ENCODE measurements around the gene CCDC97.

The CCDC97 gene

GRCh38 chr19:41320185-41320518, 10.2 kb downstream of the CCDC97 start:
- Histone ChIP-seq H3K27ac (no peak overlapping the region), H3K9ac (no peak overlapping the region), H3K4me2 (no peak overlapping the region), H2AFZ (ENCODE audit: low read depth) (no peak overlapping the region), H3K79me2 (ENCODE audit: insufficient read depth, low read depth) (peaks cover 10% of the 10 kb centered on the region; the same call in 1 of the 2 replicates), H3K36me3 (ENCODE audit: insufficient read depth) (peaks cover 10% of the 10 kb centered on the region; the same call in 1 of the 2 replicates), H4K20me1 (ENCODE audit: insufficient read depth) (no peaks in the 10 kb centered on the region), H3K27me3 (ENCODE audit: insufficient read depth, low read depth) (no peaks in the 10 kb centered on the region), H3K4me3 (IDR thresholded peaks at IDR 0.05; ENCODE audit: insufficient read depth, low read depth, low read length) (no peak overlapping the region), H3K4me1 (ENCODE audit: low read depth, poor library complexity, severe bottlenecking) (no peaks in the 10 kb centered on the region)
- TF ChIP-seq, protein P1, sequence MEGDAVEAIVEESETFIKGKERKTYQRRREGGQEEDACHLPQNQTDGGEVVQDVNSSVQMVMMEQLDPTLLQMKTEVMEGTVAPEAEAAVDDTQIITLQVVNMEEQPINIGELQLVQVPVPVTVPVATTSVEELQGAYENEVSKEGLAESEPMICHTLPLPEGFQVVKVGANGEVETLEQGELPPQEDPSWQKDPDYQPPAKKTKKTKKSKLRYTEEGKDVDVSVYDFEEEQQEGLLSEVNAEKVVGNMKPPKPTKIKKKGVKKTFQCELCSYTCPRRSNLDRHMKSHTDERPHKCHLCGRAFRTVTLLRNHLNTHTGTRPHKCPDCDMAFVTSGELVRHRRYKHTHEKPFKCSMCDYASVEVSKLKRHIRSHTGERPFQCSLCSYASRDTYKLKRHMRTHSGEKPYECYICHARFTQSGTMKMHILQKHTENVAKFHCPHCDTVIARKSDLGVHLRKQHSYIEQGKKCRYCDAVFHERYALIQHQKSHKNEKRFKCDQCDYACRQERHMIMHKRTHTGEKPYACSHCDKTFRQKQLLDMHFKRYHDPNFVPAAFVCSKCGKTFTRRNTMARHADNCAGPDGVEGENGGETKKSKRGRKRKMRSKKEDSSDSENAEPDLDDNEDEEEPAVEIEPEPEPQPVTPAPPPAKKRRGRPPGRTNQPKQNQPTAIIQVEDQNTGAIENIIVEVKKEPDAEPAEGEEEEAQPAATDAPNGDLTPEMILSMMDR (conservative IDR thresholded peaks at IDR 0.05; ENCODE audit: low read depth, low read length), result no peak

DNA sequence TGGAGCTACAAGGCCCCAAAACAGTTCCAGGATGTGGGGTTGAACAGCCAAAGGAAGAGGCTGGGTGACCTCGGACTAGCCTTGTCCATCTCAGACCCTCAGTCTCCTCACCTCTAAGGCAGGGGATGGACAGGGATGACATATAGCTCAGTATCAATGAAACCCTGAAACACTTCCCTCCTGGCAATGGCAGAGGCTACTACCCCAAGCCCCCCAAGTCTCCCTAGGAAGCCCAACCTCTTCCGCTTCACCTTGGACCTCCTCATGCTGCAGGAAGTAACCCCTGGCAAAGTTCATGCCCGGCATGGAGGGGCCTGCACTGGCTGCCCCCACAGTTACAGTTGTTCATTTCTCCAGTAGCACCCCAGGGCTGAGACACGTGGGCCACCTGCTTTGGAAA, 10.6 kb downstream of the CCDC97 start:
- TF ChIP-seq, protein P1 (conservative IDR thresholded peaks at IDR 0.05; ENCODE audit: low read depth, low read length), result no peak
- peaks cover 10% of the 10 kb centered on the region; the same call in 1 of the 2 replicates for H3K36me3 ChIP-seq (ENCODE audit: insufficient read depth)
- H3K27ac ChIP-seq, result no peak overlapping the region
- no peak overlapping the region for H2AFZ ChIP-seq (ENCODE audit: low read depth)
- H3K9ac ChIP-seq, result no peak overlapping the region
- no peak overlapping the region for H3K4me2 ChIP-seq
- peaks cover 6% of the 10 kb centered on the region; the same call in 1 of the 2 replicates for H3K79me2 ChIP-seq (ENCODE audit: insufficient read depth, low read depth)
- H3K4me1 ChIP-seq (ENCODE audit: low read depth, poor library complexity, severe bottlenecking), result peaks cover under 1% of the 10 kb centered on the region
- H3K4me3 ChIP-seq (IDR thresholded peaks at IDR 0.05; ENCODE audit: insufficient read depth, low read depth, low read length), result no peak overlapping the region
- H4K20me1 ChIP-seq (ENCODE audit: insufficient read depth), result no peaks in the 10 kb centered on the region
- no peaks in the 10 kb centered on the region for H3K27me3 ChIP-seq (ENCODE audit: insufficient read depth, low read depth)

DNA sequence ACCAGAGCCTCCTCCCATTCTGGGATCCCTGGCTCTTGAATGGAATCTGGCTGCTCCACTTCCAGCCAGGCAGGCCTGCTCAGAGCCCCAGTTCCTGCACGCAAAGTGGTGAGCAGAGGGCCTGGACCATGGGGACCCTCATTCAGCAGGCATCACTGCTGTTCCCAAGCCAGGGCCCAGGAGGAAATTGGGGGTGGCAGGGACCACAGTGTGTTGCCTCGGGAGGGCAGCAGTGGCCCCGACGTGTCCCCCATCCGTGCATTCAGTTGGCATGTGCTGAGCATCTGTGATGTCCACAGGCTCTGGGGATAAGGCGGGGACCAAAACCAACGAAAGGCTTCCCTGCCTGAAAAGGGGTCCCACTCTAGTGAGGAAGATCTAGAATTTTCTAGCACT, 11.2 kb downstream of the CCDC97 start:
- no peak overlapping the region for H3K27ac ChIP-seq
- H4K20me1 ChIP-seq (ENCODE audit: insufficient read depth), result no peaks in the 10 kb centered on the region
- peaks cover 10% of the 10 kb centered on the region; the same call in 1 of the 2 replicates for H3K36me3 ChIP-seq (ENCODE audit: insufficient read depth)
- H3K4me3 ChIP-seq (IDR thresholded peaks at IDR 0.05; ENCODE audit: insufficient read depth, low read depth, low read length), result no peak overlapping the region
- TF ChIP-seq, protein P1 (conservative IDR thresholded peaks at IDR 0.05; ENCODE audit: low read depth, low read length), result no peak
- H3K4me2 ChIP-seq, result no peak overlapping the region
- H3K27me3 ChIP-seq (ENCODE audit: insufficient read depth, low read depth), result no peaks in the 10 kb centered on the region
- H3K9ac ChIP-seq, result no peak overlapping the region
- H3K4me1 ChIP-seq (ENCODE audit: low read depth, poor library complexity, severe bottlenecking), result peaks cover 7% of the 10 kb centered on the region
- peaks cover 3% of the 10 kb centered on the region; the same call in 1 of the 2 replicates for H3K79me2 ChIP-seq (ENCODE audit: insufficient read depth, low read depth)
- no peak overlapping the region for H2AFZ ChIP-seq (ENCODE audit: low read depth)

- no peak overlapping the region for H3K9ac ChIP-seq
- H3K27me3 ChIP-seq (ENCODE audit: insufficient read depth, low read depth), result no peaks in the 10 kb centered on the region
- no peak overlapping the region for H3K4me2 ChIP-seq
- H4K20me1 ChIP-seq (ENCODE audit: insufficient read depth), result no peaks in the 10 kb centered on the region
- peaks cover 8% of the 10 kb centered on the region; the same call in 1 of the 2 replicates for H3K36me3 ChIP-seq (ENCODE audit: insufficient read depth)
- H3K4me1 ChIP-seq (ENCODE audit: low read depth, poor library complexity, severe bottlenecking), result peaks cover 12% of the 10 kb centered on the region
- H3K27ac ChIP-seq, result no peak overlapping the region
- H3K79me2 ChIP-seq (ENCODE audit: insufficient read depth, low read depth), result peaks cover 9% of the 10 kb centered on the region
- TF ChIP-seq, protein P1 (conservative IDR thresholded peaks at IDR 0.05; ENCODE audit: low read depth, low read length), result no peak
- no peak overlapping the region for H3K4me3 ChIP-seq (IDR thresholded peaks at IDR 0.05; ENCODE audit: insufficient read depth, low read depth, low read length)
- H2AFZ ChIP-seq (ENCODE audit: low read depth), result no peak overlapping the region
These were observed 11.8 kb downstream of the CCDC97 start for GRCh38 chr19:41321600-41322270.
